Hematopoietic multipotent progenitor cell treated with erythropoietin and hydrocortisone succinate and interleukin-3 and kit ligand, for 6 days (in vitro differentiated cells): Measurements from ENCODE around the gene NUB1.

Experiments
- DNase-seq: peaks from one replicate; pipeline ENCODE4 v3.0.0-alpha.2; 2015

Gene NUB1

DNA sequence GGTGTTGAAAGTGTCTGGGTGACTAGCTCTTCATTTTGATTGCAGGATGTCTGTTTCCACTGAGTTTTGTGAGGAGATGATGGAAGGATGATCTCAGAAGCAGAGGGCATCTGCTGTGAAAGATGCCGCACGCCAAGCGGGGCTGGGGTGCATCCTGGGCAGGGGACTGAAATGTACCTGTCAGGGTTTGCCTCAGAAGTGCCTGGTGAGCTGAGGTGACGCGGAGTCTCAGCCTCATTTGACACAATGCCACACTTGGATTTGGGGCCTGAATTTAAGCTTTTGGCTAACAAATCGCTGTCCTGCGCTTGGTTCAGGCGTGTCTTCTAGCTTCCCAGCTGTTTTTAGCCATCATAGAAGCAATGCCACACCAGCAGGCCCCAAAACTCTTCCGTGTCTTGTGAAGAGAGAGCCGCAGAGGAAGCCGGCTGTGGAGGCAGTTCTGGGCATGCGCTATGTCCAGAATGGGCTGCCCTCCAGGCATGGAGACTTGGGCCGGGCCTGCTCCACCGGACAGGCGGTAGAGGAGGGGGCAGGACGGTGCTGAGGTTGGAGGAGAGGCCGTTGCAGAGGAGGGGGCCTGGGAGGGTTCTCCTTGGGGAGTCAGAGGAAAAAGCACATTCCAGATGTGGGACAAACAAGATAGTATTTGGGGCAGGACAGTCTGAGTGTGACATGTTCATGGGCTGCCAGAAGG is 37.0 kb downstream of the NUB1 start:
- no peak for DNase-seq

DNA sequence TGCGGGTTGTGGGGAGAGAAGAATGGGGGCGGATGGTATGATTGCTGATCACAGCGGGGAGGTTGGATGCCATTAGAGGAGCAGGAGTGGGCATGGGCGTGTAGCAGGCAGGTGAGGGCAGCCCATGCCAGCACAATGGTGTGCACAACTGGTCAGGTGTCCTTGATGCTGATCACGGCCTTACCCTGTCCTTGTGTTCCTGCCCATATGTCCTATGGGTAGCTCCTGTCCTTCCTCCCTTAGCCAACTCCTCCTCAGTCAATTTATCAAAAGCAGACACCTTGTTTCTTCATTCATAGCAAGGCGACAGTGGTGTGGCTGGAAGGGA is 37.5 kb downstream of the NUB1 start:
- no peak for DNase-seq

DNA sequence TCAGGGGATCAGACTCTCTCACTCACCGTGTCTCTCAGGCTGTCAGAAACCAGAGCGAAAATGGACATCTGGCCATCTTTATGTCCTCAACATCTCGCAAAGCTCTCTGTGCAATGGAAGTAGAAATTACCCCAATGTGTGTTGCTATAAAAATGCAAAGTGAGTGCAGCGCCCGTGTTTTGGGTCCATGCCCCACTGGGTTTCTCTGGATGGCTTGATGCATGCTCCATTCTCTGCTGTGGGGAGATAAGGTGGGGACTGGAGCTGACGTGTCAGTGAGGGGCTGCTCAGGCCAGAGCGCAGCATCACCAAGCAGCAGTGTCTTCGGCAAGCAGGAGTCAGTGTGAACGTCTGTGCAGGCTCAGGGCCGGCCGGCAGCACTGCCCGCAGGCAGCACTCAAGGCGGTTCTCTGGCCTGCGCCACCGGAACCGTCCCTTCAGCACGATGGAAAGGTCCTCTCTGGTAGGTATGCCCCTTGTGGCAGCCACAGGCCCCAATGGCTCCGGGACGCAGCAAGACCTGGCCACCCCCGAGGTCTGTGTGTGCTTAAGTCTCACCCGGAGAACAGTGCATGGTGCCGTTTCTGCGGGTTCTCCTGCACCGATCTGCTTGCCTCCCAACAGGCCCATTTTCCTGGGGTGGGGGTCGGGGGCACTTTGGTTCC is 38.1 kb downstream of the NUB1 start:
- DNase-seq: no peak

- no peak for DNase-seq
These were observed 38.8 kb downstream of the NUB1 start for GRCh38 chr7:151380199-151381097.

- no peak for DNase-seq
These were observed 39.4 kb downstream of the NUB1 start for GRCh38 chr7:151381098-151381347.

GRCh38 chr7:151381348-151382078 is 39.9 kb downstream of the NUB1 start:
- no peak for DNase-seq

DNA sequence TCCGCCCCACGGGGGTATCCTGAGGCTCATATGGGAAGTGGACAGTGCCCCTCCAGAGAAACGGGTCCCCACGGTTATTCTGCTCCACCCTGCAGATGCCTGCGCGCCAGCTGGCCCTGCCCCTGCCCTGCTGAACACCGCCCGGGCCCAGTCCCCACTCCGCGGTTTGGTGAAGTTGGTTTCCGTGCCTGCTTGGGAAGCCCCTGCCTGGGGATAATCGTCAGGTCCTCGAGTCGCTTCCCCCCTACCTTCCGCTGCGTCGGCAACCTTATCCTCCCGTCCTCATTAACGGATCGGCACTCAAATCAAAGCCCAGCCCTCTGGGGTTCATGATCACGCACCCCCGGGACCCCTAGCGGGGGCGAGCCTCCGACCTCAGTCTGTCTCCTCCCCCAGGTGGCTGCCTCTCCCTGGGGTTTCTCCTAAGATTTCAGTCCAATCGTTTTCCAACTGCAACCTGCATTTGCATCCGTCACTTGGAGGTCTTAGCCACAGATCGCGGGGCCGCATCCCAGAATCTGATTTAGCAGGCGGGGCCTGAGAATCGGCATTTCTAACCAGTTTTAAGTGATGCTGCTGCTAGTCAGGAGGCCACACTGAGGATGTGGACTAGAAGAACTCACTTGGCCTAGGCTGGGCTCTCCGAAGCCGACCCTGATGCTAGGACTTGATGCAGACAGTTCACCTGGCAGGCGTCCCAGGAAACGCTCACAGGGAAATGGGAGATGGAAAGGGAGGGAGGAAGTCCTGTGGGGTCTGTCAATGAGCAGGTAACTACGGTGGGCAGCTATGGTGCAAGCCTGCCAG is 40.7 kb downstream of the NUB1 start:
- DNase-seq: no peak

DNA sequence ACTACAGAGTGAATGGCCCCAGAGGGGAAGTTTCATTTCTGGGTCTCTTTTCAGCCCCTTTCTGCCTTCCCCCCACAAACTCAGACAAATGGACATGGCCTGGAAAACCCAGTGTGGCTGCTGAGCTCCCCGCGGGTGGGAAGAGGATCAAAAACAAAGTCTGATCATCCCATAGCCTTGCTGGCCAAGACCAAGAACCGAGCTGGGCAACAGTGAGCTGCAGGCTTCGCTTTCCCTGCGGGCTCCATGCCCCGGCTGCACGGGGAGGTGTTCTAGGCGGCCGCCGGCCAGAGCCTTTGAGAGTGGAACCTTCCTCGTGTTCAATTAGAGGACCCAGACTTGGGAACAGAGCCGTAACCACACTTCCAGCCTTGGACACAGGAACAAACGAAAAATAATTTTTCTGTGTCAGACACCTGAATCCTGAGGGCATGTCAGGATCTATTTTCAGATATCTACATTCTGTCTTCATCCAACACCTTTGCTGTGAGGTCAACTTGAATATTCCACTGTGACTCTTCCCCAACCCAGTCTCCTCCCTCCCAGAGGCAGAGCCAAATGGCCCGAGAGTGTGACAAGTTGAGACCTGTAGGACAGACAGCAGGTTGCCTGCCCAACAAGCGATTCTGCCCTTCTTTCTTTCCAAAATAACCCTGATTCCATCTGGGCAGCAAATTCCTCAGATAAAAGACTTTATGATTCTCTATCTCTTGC is 42.2 kb downstream of the NUB1 start:
- no peak for DNase-seq

- DNase-seq: no peak
These were observed 42.7 kb downstream of the NUB1 start for GRCh38 chr7:151384352-151384697.

- no peak for DNase-seq
These were observed 43.4 kb downstream of the NUB1 start for GRCh38 chr7:151384776-151385625.

- DNase-seq: no peak
These were observed 44.2 kb downstream of the NUB1 start for GRCh38 chr7:151385626-151386300.

DNA sequence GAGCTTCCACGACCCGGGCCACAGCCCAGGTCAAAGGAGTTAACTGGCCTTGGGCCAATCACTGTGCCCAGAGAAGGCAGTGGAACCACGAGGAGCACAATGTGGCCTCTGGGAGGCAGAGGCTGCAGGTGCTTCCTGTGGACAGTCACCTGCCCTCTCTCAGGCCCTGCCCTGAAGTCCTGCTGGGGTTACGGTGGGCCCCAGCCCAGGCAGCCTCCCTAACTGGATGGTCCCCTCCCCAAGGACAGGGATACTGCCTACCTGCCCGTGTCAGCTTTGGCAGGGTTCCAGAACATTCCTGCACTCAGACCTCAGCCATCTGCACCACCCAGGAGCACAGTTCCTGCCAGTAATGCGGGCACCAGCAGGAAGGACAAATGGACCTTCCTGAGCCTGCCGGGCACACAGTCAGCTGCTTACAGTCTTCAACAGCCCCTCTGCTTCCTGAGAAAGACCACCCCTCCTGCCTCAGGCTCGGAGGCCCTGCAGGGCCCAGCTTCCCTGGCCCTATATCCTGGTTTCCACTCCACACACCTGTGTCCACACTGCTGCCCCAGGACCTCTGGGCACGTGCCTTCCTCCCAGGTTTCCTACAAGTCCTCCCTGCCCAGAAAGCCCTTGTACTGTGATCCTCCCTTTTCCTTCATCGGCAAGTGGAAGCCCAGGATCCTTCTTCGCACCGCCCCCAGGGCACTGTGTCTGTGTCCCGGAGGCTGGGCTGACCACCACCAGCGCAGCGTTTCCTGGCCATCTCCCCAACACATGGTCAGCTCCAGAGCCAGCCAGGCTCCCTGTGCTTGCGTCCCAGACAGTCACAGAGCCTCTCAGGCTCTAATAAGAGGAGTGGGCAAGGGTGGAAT is 44.9 kb downstream of the NUB1 start:
- no peak for DNase-seq

GRCh38 chr7:151387161-151388006 is 45.8 kb downstream of the NUB1 start:
- no peak for DNase-seq

DNA sequence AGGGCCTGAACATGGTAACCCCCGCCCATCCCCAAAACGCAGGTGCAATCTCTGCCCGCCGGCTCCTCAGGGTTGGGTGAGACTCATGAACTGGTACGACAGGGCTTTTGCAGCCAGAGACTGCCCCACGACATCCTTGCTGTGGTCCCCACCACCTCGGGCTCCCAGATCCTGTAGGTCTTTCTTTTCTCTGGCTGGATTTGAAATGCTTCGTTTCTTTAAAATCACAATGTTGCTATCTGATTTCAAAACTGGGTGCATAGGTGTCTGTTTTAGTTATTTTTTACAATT is 46.3 kb downstream of the NUB1 start:
- DNase-seq: no peak

DNA sequence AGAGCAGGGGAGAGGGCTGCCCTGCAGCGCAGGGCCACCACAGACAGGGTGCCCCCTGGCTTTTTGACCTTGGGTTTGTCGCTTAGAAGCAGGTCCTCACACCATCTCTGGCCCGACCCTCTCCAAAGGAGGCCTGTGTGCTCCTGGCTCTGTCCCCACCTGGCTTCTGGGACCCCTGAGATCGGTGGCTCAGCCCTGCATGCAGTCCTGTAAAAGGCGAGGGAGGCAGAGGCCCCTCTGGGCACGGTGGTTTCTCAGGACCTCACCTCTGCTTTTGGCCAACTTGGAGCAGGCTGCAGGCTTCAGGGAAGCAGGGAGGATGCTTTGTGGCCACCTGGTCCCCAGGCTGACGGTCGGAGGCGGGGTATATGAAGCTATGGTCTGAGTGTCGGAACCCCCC is 46.8 kb downstream of the NUB1 start:
- DNase-seq: no peak

GRCh38 chr7:151389096-151389767 is 47.6 kb downstream of the NUB1 start:
- DNase-seq: no peak

DNA sequence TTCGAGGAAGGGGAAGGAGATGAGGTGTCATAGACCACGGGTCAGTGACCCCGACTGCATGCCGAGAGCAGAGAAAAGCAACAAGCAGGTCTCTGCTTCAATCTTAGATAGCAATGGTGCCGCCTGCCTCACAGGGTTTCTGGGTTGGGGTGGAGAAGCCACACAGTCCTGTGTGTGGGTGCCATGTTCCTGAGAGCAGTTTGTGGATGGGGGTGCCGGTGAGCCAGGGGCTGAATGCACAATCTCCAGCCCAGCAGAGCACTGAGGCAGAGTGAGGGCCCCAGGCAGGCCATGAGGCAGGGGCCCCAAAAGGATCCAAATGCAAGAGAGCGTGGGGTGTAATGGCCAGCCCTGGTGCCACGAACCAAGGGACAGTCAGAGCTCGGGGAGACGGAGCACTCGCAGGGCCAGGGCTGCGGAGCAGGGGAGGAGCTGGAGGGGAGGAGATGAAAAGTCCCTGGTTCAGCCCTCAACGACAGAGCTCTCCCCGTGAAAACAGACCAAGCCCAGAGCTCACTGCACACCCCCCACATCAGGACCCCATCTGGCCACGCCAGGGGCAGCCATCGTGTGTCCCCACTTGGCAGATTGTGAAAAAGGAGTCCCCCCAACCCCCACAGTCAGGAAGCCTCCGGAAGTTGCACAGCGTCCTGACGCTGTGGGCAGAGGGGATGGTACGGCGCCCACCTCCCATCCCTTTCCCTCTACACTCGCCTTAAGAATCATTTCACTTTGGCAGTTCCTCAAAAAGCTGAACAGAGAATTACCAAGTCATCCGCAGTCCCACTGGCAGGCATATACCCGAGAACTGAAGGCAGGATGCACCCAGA is 48.4 kb downstream of the NUB1 start:
- DNase-seq: no peak
